HG03558 (cell line): ENCODE measurements around the gene CYP11A1.

ENCODE experiments used
- ATAC-seq: cut with Tn5 transposase; IDR thresholded peaks from one replicate; pipeline ENCODE4 v1.9.1; 2021; ENCODE audit warnings: moderate number of reproducible peaks; ENCODE audit not compliant: unreplicated experiment; ENCODE audit errors: extremely low read depth

CYP11A1 gene

DNA sequence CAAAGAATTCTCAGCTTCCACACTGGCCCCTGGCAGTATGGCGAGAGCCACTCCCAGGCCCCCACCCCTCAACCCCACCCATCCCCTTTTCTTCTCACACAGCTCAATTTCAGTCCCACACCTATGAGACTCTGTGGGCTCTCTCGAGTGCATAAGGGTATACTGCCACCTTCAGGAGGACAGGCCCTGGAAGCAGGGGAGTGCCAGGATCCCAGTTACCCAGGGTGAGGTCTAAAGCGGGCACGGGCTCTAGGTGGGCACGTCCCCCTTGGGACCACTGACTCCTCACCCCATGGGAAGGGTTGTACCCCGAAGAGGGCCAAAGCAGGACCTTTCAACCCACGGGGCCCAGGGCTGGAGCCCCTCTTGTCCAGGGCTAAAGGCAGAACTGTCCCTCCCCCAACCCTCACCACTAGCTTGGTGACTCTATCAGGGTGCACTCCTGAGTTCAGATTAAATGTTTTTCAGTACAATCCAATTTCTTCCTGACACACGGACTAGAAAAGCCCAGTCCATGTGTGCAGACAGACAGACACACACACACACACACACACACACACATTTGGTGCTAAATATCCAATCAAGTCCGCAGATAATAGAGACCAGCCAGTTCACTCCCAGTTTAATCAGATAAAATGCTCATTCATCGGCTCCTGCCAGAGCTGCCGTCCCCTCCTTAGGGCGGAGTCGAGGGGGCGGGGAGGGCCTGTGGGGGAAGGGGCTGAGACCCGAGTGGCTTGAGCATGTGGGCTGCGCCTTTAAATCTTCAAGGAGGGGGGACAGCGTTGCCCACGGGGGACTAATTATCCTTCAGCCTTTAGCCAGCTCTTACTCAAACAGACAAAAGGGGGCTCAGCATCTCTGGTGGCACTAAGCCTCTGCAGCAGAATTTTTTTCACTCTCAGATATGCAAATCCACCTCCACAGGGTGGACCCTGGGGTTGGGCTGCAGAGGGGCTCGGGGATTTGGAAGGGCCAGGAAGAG is 59.3 kb downstream of the CYP11A1 start:
- ATAC-seq: no peak

DNA sequence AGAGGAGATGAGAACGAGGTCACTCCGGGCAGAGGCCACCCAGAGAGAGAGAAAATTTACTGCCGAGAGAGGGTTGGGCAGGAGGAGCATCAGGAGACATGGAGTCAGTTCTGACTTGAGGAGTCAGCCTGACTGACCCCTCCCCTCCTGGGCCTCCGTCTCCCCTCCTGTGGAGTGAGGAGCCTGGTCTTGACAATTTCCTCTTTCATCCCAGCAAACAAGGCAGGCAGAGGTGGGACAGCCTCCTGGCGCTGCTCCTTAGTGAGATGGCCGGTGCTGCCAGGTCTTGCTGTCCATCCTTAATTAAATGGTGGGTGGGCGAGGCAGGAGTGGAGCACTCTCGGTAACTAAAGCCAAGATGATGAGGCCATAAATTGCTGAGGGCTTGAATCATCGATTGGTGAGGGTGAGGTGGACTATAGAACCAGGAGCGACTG is 60.6 kb downstream of the CYP11A1 start:
- ATAC-seq: no peak

DNA sequence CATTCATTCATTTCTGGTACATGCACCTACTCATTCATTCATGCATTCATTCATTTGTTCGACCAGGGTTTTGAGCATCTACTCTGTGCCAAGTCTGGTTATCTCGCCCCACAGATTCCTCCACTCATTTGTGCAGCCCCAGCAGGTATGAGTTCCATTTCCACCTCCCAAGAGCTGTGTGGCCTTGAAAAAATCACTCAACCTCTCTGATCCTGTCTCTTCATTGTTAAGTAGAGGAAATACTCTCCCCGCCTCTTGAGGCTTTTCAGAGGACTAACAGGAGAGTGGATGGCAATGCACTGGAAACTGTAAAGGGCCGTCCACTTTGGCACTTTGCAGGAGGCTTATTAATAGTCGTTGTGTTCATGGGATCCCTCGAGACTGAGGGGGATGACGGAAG is 61.8 kb downstream of the CYP11A1 start:
- ATAC-seq: no peak

DNA sequence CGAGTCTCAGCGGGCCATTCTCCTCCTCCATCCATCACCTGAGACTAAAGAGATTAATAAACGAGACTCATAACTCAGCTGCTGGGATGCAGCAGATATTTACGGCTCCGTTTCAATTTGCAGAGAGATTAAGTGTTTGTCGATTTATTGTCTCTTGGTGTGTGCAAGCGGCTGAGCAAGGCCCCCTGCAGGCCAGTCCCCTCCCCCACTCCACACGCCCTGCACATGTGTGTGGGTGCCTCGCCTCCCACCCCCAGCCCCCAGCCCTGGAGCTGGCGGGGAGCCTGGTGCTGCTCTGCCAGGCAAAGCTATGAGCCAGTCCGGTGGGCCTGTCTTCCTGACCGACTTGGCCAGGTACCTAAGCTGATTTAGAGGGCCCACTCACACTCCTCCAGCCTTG is 63.0 kb downstream of the CYP11A1 start:
- no peak for ATAC-seq

DNA sequence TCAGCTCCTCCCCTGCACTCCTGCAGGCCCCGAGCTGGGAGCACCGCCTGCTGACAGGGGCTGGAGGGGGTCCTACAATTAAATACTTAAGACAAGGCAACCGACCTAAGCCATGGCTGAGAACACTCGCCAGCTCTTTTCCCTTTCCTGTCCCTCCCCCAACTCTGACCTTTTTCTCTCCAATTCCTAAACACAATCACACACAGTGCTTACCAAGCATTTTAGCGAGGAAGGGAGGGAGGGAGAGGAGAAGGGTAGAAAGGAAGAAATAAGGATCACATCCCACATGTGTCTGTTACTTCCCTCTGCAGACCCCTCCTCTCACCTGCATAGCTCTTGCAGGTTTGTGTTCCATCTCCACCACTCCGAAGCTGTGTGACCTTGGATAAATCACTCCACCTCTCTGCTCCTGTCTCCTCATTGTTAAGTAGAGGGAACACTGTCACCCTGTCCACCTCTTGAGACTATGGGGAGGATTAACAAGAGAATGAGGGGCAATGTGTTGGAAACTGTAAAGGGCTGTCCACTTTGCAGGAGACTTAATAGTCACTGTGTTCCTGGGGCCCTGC is 63.6 kb downstream of the CYP11A1 start:
- no peak for ATAC-seq

DNA sequence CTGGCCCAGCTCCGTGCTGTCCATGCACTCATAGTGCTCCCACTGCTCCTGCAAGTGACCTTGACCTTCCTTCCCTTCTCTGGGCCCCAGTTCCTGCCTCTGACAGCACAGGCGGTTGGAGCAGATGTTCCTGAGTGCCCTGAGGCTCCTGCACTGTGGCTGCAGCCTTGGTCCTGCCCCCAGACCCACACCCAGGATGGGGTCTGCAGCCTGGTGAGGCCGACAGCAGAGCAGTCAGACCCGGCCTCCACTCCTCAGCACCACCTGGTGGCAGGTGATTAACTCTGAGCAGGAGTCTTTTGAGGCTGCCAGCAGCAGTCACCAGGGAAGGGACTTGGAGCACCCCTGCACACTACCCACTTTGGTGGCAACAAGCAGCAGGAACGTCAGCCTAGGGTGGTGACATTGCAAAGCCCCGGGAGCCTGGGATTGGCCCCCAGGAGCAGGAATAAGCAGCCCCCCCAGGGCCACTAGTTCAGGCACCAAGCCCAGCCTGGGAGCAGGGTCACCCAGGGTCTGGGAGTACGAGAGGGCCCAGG is 64.6 kb downstream of the CYP11A1 start:
- ATAC-seq: no peak

DNA sequence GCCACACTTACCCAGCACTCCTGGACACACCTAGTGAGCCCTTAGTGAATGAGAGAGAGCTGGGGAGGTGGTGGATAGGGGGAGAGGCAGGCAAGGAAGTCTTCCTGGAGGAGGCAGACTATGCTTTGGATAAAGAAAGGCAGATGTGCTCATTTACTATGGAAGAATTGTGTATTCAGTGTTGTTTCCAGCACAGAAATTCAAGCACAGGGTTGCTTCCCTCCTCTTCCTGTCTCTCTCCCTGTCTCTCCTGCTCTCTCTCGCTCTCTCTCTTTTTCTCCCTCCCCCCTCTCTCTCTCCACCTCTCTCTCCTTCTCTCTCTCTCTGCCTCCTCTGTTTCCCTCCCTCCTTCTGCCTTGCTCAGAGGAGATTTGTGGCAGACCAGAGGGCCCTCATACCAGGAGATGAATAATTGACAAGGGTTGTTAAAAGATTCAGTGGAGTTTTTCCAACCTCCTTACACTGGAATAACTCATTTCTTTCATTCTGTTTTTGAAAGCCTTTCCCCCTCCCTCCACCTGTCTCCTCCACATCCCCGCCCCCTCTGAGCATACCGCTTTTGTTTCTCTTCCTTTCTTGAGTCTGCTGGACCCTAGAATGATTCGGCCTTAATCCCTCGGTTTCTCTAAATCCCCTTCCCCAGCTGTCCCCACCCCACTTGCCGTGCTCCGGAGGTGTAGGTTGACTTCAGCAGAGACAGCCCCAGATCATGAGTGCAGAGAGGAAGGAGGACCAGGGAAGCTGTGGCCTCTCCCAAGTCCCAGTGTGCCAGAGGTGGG is 65.7 kb downstream of the CYP11A1 start:
- ATAC-seq: no peak

DNA sequence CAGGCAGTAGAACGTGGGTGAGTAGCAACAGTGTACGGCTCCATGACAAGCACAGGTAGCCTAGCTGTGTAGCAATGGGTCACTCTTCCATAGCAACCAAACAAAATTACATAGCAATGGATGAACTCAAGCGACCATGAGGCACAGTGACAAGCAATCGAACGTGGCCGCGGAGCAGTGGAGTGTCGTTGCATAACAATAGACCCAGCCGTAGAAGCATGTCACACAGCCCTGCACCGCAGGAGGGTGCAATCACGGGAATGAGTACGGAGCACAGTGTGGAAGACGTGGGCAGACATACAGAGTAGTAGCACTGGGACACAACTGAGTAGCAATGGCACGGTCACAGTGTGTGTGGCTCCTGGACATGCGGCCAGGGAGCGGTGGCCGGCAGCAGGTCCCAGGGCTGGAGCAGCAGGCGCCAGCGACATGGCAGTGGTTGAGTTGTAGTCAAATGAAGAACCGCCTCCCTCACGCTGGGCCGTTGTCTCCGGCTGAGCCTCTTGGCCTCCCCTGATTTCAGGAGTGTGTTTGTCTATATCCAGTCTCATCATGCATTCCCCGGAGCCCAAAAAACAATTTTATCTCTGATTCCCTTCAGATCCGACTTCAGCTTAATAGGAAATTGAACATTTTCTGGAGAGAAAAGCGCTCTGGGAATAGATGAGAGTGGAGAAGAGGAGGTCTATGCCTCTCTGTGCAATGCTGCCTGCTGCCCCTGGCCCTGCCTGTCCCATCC is 67.2 kb downstream of the CYP11A1 start:
- ATAC-seq: no peak

DNA sequence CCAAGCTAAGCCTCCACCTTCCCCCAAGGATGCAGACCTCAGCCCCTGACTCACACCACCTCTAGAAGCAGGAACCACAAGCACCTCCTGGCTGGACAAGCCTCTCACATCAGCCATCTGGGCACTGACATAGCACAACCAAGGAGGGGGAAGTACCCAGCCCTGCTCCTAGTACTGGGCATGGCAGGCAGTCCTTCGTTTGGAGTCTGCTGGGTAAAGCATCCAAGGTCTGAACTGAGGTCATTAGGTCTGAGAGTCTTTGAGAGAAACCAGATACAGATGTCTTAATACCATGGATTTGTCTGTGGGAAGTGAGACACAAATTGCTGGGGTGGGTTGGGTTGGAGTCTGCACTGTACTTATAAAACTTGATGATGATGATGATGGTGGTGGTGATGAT is 69.6 kb downstream of the CYP11A1 start:
- ATAC-seq: no peak

DNA sequence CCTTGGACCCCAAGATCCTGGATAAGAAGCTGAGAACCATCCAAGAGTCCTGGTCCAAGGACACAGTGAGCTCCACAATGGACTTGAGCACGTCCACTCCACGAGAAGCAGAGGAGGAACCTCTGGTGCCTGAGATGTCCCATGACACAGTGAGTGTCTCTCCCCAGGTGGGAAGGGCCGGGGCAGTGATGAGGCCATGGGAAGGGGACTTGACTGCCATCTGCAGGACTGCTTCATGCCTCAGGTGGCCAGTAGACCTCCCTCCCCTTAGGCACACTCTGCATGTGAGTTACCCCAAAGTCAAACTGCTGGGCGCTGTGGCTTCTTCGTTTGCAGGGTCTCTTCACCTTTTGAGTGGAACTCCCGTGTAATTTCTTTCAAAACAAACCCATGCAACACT is 71.6 kb downstream of the CYP11A1 start:
- no peak for ATAC-seq

DNA sequence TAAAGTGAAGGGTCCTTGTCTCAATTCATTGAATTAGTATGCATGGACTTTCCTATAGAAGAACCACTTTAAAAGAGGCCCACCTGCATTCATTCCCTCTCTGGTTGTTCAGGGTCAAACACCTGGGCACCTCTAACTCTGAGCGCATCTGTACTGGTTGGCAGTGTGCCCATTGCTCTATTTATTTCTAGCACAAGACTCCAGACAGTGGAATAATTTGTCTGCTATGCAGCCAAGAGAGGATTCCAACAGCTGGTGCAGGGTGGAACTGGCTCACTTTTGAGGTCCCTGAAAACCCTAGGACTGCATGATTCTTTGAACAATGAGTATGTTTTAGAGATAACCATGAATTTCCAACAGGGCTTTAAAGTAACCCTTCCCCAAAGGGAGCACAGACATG is 73.4 kb downstream of the CYP11A1 start:
- no peak for ATAC-seq

DNA sequence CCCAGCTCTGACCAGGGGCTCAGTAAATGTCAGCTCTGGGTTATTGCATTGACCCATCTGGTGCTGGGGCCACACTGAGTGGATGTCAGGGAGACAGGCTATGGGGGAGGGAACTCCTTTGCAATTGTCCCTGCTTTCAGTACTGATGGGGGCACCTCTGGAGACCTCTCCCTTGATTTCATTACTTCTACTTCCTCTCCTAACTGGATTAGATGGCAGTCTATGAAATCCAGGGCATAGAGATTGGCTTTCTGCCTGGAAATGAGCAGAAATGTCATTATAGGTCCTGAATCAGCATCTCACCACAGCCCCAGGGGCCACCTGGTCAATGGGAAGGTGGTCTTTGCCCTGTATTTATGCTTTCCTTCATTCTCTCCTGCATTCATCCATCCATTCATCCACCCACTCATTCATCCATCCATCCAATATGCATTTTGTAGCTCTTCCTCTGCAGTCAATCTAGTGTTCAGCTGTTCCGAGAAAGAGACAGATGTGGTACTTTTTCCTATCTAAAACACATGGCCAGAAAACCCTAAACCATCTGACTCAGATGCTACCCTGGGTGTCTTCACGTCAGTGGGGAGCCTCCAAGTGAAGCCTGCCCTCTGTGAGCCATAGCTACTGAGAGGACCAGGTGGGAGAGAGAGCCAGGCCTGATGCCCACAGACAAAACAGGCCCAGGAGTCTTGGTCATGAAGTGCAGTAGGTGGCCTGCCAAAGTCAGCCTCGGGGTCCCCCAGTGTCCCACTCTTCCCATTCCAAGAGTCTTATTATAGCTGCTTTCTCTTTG is 74.2 kb downstream of the CYP11A1 start:
- ATAC-seq: no peak

DNA sequence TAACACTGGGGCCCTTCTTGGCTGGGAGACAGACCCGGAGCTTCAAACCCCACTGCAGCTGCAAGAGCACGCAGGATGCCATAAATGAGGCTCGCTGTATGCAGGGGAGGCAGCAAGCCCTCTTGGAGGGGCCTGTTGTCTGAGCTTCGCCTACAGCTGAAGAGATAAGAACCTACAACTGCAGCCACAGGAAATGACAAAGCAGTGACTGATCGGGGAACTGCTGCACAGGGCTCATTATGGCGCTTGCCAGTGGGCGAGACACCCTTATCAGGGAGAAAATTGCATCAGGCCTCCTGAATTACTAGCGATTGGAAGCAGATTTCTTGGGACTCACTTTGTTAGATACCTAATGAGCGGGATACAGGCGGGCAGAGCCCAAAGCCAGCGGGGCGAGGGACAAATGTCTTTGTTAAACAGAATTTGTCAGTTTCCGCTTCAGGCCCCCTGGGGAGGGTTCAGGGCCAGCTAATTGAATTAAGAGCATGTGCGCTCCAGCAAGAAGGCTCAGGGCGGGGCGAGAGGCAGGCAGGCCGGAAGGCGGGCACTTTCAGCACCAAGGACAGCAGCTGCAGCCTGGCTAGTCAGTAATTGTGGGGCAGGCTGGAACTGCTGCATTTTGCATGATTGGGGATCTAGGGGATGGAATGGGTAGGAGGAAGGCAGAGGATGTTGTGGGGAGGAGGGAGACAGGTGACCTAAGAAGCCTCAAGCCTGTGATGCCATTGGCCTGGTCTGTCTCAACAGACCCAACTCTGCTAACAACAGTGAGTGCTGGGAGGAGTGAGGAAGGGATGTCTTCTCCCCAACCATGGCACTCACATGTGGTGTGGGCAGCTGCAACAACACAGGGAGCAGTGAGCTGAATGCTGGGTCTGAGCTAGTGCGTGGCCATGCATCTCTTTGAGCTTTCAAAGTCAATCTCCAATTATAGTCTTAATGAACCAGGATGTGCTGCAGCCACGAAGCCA is 76.1 kb downstream of the CYP11A1 start:
- no peak for ATAC-seq

DNA sequence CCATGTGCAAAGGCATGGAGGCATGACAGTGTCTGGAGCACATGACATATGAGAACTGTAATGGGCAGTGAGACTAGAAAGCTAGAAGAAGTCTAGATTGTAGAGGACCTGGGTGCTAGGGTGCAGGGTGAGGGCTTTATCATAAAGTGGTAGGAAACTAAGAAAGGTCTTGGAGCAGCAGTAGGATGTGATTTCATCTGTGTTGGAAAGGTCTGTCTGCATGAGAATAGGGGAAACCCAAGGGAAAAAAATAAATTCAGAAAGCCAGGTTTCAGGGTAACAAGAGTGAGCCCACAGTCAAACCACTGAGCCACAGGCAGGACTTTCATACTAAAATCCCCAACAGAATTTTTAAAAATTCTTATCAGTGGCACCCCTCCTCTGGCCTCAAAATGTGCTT is 76.8 kb downstream of the CYP11A1 start:
- ATAC-seq: no peak

DNA sequence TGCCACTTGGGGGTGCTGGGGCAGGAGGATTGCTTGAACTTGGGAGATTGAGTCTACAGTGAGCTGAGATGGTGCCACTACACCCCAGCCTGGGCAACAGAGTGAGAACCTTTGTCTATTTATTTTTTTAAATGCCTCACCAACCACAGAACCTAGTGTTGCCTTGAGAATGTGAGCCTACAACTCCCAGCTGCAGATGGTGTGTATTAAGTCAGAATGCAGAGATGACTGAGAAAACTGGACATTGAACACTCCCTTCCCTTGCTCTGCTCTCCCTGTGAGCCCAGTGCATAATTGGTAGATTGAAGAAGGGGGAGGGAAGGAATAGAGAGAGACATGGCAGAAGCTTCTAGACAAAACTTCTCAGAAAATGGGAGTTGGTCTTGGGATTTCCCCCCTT is 77.8 kb downstream of the CYP11A1 start:
- ATAC-seq: no peak
